ENCODE results near the gene RNF157. TPM values are rescaled to one million over a fixed set of nuclear protein-coding genes. Genes with fewer than 3 reads are reported as not detected.

RNF157 gene
- total and polyA plus RNA-seq, 2 of the 13 experiments (the other 11 are each of a cell fraction or from before 2014, with no cell fraction given): 0.44 to 1.5 TPM

- no peak for TF ChIP-seq ZNF407 (CRISPR knock-in tag; IDR thresholded peaks at IDR 0.05; ENCODE audit: not compliant biosample characterization)
- no peak for TF ChIP-seq GLMP (CRISPR knock-in tag; IDR thresholded peaks at IDR 0.05; ENCODE audit: borderline replicate concordance)
- TF ChIP-seq NR2F6 (IDR thresholded peaks at IDR 0.05): no peak
- TF ChIP-seq NR2F6 (CRISPR knock-in tag; IDR thresholded peaks at IDR 0.05): no peak
- TF ChIP-seq HNF4G (IDR thresholded peaks at IDR 0.05; ENCODE audit: borderline replicate concordance, low read depth, low read length): no peak
- TF ChIP-seq HNF4G (CRISPR knock-in tag; IDR thresholded peaks at IDR 0.05; ENCODE audit: borderline replicate concordance, low read depth): no peak
- 0 out of 2 replicates have a peak, but pooled peaks have one; percentile 34 for TF ChIP-seq ZNF263 (CRISPR knock-in tag; IDR thresholded peaks at IDR 0.05)
- TF ChIP-seq ZSCAN25 (CRISPR knock-in tag; IDR thresholded peaks at IDR 0.05): 0 out of 2 replicates have a peak, but pooled peaks have one; percentile 43
- no peak for TF ChIP-seq BORCS8-MEF2B (CRISPR knock-in tag; IDR thresholded peaks at IDR 0.05)
- no peak for TF ChIP-seq ATRX (CRISPR knock-in tag; IDR thresholded peaks at IDR 0.05; ENCODE audit: borderline replicate concordance)
- TF ChIP-seq ARID2 (CRISPR knock-in tag; IDR thresholded peaks at IDR 0.05; ENCODE audit: borderline replicate concordance): no peak
- no peak for TF ChIP-seq ZIK1 (CRISPR knock-in tag; IDR thresholded peaks at IDR 0.05; ENCODE audit: borderline replicate concordance, low read depth)
- no peak for TF ChIP-seq TOPORS (CRISPR knock-in tag; IDR thresholded peaks at IDR 0.05)
- peak; percentile 48 for TF ChIP-seq CTCF (CRISPR knock-in tag; IDR thresholded peaks at IDR 0.05)
- TF ChIP-seq ESRRA (CRISPR knock-in tag; IDR thresholded peaks at IDR 0.05; ENCODE audit: low read depth): no peak
- no peak for TF ChIP-seq HOXD1 (CRISPR knock-in tag; IDR thresholded peaks at IDR 0.05)
- no peak for TF ChIP-seq JDP2 (CRISPR knock-in tag; IDR thresholded peaks at IDR 0.05; ENCODE audit: borderline replicate concordance)
- no peak for TF ChIP-seq SRY (CRISPR knock-in tag; IDR thresholded peaks at IDR 0.05)
Observed at GRCh38 chr17:76124582-76125390, 115.5 kb downstream of the RNF157 start (continued).
